CD4-positive, alpha-beta T cell treated with Interferon gamma for 1 hour (primary cell): ENCODE measurements around the gene MRPL34.
"Not testable (repeated sequence)": the region's sequence is repeated elsewhere in the genome, so short reads cannot be mapped to it uniquely, and the experiment has no call there.

Experiments used
- DNase-seq: peaks from one replicate; pipeline ENCODE4 v3.0.0-alpha.2; 2020

MRPL34 gene

GRCh38 chr19:17305517-17306284, at the start of gene MRPL34:
TSS of gene MRPL34 (plus strand) at chr19:17305872. CDS start at chr19:17305893, 21 bp downstream.
- peak; percentile 100 for DNase-seq

GRCh38 chr19:17256130-17256529, 49.5 kb upstream of the MRPL34 start:
- DNase-seq = no peak

- DNase-seq = no peak
Observed at GRCh38 chr19:17259118-17259780, 46.4 kb upstream of the MRPL34 start.

GRCh38 chr19:17259934-17260333, 45.7 kb upstream of the MRPL34 start:
- DNase-seq = no peak

GRCh38 chr19:17260842-17261325, 44.8 kb upstream of the MRPL34 start:
- DNase-seq = peak; percentile 86

GRCh38 chr19:17262557-17262956, 43.1 kb upstream of the MRPL34 start:
- no peak for DNase-seq

- DNase-seq = no peak
Observed at GRCh38 chr19:17263712-17264640, 41.7 kb upstream of the MRPL34 start.

GRCh38 chr19:17264641-17264979, 41.1 kb upstream of the MRPL34 start, which contains the start of gene USHBP1:
TSS of gene USHBP1 (minus strand) at chr19:17264745. CDS start at chr19:17264299, 446 bp downstream.
- no peak for DNase-seq

- DNase-seq = no peak
Observed at GRCh38 chr19:17266026-17266425, 39.6 kb upstream of the MRPL34 start.

GRCh38 chr19:17266589-17266974, 39.1 kb upstream of the MRPL34 start:
- DNase-seq = no peak

- peak; percentile 98 for DNase-seq
Observed at GRCh38 chr19:17266975-17267788, 38.5 kb upstream of the MRPL34 start, which contains the start of gene BABAM1. TSS of gene BABAM1 (plus strand) at chr19:17267443. CDS start at chr19:17268807, 1,364 bp downstream.

- DNase-seq = no peak
Observed at GRCh38 chr19:17268754-17269153, 36.9 kb upstream of the MRPL34 start.

GRCh38 chr19:17274892-17275291, 30.8 kb upstream of the MRPL34 start:
- not testable (repeated sequence) for DNase-seq

- no peak for DNase-seq
Observed at GRCh38 chr19:17275441-17276175, 30.1 kb upstream of the MRPL34 start.

- no peak for DNase-seq
Observed at GRCh38 chr19:17279436-17279835, 26.2 kb upstream of the MRPL34 start.

- DNase-seq = peak; percentile 53
Observed at GRCh38 chr19:17281391-17282304, 24.0 kb upstream of the MRPL34 start, which contains the start of gene ANKLE1. TSS of gene ANKLE1 (plus strand) at chr19:17281901. CDS start at chr19:17281921, 20 bp downstream.

- DNase-seq = peak; percentile 73
Observed at GRCh38 chr19:17282488-17283125, 23.1 kb upstream of the MRPL34 start.

GRCh38 chr19:17283504-17283996, 22.1 kb upstream of the MRPL34 start:
- no peak for DNase-seq

- DNase-seq = no peak
Observed at GRCh38 chr19:17285415-17286135, 20.1 kb upstream of the MRPL34 start.
